ENCODE measurements around the gene P3H1.

- no peak for TF ChIP-seq EZH2 (IDR thresholded peaks at IDR 0.05; ENCODE audit: borderline replicate concordance)
- TF ChIP-seq, protein P1, sequence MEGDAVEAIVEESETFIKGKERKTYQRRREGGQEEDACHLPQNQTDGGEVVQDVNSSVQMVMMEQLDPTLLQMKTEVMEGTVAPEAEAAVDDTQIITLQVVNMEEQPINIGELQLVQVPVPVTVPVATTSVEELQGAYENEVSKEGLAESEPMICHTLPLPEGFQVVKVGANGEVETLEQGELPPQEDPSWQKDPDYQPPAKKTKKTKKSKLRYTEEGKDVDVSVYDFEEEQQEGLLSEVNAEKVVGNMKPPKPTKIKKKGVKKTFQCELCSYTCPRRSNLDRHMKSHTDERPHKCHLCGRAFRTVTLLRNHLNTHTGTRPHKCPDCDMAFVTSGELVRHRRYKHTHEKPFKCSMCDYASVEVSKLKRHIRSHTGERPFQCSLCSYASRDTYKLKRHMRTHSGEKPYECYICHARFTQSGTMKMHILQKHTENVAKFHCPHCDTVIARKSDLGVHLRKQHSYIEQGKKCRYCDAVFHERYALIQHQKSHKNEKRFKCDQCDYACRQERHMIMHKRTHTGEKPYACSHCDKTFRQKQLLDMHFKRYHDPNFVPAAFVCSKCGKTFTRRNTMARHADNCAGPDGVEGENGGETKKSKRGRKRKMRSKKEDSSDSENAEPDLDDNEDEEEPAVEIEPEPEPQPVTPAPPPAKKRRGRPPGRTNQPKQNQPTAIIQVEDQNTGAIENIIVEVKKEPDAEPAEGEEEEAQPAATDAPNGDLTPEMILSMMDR (IDR thresholded peaks at IDR 0.05; ENCODE audit: poor library complexity), result no peak
Observed at GRCh38 chr1:42774928-42775526, 8.2 kb upstream of the P3H1 start.

Data from hepatocyte (in vitro differentiated cells).